Measurements from ENCODE around the gene OTUD6A. TPM values are rescaled to one million over a fixed set of nuclear protein-coding genes. Genes with fewer than 3 reads are reported as not detected.

The OTUD6A gene
- total and polyA plus RNA-seq, 8 donors = not detected

DNA sequence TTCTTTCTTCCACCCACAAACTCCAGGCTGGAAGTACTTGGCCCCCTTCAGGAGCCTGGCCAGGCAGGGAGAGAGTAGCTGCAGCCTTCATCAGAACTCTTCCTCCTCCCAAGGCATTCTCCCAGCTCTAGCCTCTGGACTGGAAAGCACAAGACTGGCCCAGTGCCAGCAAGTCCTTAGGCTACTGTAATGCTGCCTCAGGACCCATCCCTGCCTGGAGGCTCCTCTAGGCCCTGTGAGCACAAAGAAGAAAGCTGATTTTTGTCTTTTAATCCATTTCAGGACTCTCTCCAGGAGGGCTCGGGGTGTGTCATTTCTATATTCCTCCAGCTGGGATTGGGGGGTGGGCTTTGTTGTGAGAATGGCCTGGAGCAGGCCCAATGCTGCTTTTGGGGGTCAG, 23.3 kb upstream of the OTUD6A start:
- peak in 1 of 2 donors; percentile 39 for DNase-seq

DNA sequence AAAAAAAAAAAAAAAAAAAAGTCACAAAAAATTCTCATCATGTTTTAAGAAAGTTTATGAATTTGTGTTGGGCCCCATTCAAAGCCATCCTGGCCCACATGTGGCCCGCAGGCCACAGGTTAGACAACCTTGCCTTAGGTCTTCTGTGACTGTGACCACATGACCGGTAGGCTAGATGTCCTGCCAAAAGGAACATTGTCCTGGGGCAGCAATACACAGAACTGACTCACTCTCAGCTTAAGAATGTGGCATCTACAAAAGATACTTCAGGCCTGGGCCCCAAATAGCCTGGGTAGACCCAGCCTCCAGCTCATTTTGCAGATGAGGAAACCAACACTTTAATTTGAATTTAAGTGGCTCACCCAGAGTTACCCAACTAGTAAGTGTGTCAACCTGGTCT, 22.5 kb upstream of the OTUD6A start:
- H3K27ac ChIP-seq = peak overlapping the region in 1 of 5 donors; percentile 38
- no peaks in the 10 kb centered on the region for H3K9me3 ChIP-seq
- TF ChIP-seq POLR2AphosphoS5 (IDR thresholded peaks at IDR 0.05) = no peak
- no peak for TF ChIP-seq POLR2A (IDR thresholded peaks at IDR 0.05)
- no peak for TF ChIP-seq EP300 (IDR thresholded peaks at IDR 0.05)
- TF ChIP-seq, protein P1, sequence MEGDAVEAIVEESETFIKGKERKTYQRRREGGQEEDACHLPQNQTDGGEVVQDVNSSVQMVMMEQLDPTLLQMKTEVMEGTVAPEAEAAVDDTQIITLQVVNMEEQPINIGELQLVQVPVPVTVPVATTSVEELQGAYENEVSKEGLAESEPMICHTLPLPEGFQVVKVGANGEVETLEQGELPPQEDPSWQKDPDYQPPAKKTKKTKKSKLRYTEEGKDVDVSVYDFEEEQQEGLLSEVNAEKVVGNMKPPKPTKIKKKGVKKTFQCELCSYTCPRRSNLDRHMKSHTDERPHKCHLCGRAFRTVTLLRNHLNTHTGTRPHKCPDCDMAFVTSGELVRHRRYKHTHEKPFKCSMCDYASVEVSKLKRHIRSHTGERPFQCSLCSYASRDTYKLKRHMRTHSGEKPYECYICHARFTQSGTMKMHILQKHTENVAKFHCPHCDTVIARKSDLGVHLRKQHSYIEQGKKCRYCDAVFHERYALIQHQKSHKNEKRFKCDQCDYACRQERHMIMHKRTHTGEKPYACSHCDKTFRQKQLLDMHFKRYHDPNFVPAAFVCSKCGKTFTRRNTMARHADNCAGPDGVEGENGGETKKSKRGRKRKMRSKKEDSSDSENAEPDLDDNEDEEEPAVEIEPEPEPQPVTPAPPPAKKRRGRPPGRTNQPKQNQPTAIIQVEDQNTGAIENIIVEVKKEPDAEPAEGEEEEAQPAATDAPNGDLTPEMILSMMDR (IDR thresholded peaks at IDR 0.05) = no peak
- no peaks in the 10 kb centered on the region for H3K4me1 ChIP-seq
- DNase-seq = no peak
- intact Hi-C loops (cut with DNase I; ENCODE audit: low total_unique reads) = loop anchor here (10.0 kb wide), 2 partner anchors 55 to 505 kb away; no protein-coding TSS in a partner anchor
- no peaks in the 10 kb centered on the region for H3K27me3 ChIP-seq
- H3K4me3 ChIP-seq = no peak overlapping the region
- WGBS, 5 donors = 62 to 85% (median 77%) methylated on average over 2 of the region's 2 CpGs
- no peaks in the 10 kb centered on the region for H3K36me3 ChIP-seq

More for the DNA sequence above, 23.3 kb upstream of the OTUD6A start:
- Histone ChIP-seq H3K4me3 (no peak overlapping the region), H3K27me3 (no peaks in the 10 kb centered on the region), H3K4me1 (no peaks in the 10 kb centered on the region), H3K9me3 (no peaks in the 10 kb centered on the region), H3K27ac (peak overlapping the region in 1 of 5 donors; percentile 5), H3K36me3 (no peaks in the 10 kb centered on the region)
- WGBS, 5 donors = 71 to 100% (median 90%) methylated on average over 1 of the region's 1 CpG
- TF ChIP-seq POLR2A (IDR thresholded peaks at IDR 0.05) = no peak
- no peak for TF ChIP-seq EP300 (IDR thresholded peaks at IDR 0.05)
- no peak for TF ChIP-seq POLR2AphosphoS5 (IDR thresholded peaks at IDR 0.05)
- TF ChIP-seq, protein P1 (IDR thresholded peaks at IDR 0.05) = no peak
- intact Hi-C loops (cut with DNase I; ENCODE audit: low total_unique reads) = loop anchor here (10.0 kb wide), 2 partner anchors 56 to 504 kb away; no protein-coding TSS in a partner anchor

DNA sequence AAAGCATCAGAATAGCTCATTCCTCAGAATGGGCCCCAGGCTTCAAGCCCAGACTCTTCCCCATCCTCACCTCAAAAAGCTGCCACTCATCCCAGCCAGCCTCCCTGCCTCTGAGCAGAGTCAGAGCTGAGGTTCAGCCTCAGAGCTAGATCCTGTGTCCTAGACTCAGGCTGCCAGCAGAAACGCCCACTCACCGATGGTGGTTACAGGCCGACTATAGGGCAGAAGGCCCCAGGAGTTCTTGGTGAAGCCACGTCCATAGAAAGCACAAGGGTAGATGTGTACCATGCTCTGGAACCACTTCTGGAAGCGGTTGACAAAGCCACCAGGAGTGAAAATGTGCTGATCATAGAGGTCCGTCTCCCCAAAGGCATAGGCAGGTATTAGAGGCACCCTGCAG, 20.3 kb upstream of the OTUD6A start:
- WGBS, 5 donors = 61 to 97% (median 86%) methylated on average over 6 of the region's 6 CpGs
- intact Hi-C loops (cut with DNase I; ENCODE audit: low total_unique reads) = no loop called here
- DNase-seq = no peak
- H3K36me3 ChIP-seq = no peaks in the 10 kb centered on the region
- H3K27me3 ChIP-seq = no peaks in the 10 kb centered on the region
- no peak overlapping the region for H3K4me3 ChIP-seq
- no peaks in the 10 kb centered on the region for H3K4me1 ChIP-seq
- H3K27ac ChIP-seq = no peak overlapping the region
- TF ChIP-seq, protein P1 (IDR thresholded peaks at IDR 0.05) = no peak
- TF ChIP-seq POLR2AphosphoS5 (IDR thresholded peaks at IDR 0.05) = no peak
- TF ChIP-seq POLR2A (IDR thresholded peaks at IDR 0.05) = no peak
- TF ChIP-seq EP300 (IDR thresholded peaks at IDR 0.05) = no peak
- peaks cover 0 to 7% (median 0%) of the 10 kb centered on the region in 4 donors for H3K9me3 ChIP-seq

DNA sequence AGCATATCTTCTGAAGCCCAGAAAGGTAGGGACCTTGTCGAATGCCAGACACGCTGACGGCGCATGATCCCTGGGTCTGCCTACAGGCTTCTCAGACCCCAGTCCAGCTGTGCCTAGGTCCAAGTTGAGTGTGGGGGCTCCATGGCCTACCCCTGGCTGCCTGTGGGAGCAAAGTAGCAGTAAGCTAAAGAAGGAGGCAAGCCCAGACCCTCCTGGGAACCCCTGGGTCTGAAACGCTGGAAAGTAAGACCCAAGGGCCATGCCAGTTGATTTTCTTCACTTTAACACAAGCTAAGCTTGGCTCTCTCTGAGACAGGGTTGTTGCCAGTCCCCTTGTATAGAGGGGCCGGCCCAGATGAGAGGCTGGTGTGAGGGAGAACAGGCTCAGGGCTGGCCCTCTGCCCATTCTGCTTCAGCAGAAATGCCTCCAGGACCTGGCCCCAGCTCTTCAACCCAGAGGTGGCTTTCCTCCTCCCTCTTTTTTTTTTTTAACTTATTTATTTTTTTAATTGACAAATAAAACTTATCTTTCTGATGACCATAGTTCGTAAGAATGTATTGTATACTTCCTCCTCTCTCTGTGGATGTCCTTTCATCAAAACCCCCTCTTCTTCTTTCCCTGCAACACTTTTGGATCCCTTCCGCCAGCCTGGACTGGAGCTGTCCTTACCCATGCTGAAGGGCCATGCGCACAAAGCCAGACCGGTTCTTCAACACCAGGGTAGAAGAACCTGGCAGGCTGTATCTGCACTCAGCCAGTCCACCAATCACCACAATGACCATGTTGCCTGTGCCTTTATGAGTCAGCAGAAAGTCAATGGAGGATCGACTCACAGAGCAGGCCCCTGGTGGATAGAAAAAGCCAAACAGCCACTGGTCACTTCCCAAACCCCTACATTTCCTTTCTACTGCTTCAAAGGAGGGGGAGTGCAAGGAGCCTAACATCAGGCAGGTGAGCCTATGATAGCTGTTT, 19.6 kb upstream of the OTUD6A start:
- Histone ChIP-seq H3K4me3 (no peak overlapping the region), H3K27me3 (no peaks in the 10 kb centered on the region), H3K36me3 (no peaks in the 10 kb centered on the region), H3K9me3 (peaks cover 0 to 7% (median 0%) of the 10 kb centered on the region in 4 donors), H3K4me1 (no peaks in the 10 kb centered on the region), H3K27ac (no peak overlapping the region)
- peak; percentile 35 to 62 for DNase-seq
- TF ChIP-seq POLR2A (IDR thresholded peaks at IDR 0.05) (no peak), EP300 (IDR thresholded peaks at IDR 0.05) (no peak), POLR2AphosphoS5 (IDR thresholded peaks at IDR 0.05) (no peak)
- TF ChIP-seq, protein P1 (IDR thresholded peaks at IDR 0.05) = no peak
- 66 to 75% (median 67%) methylated on average over 9 to 11 of the region's 11 CpGs for WGBS, 5 donors
- intact Hi-C loops (cut with DNase I; ENCODE audit: low total_unique reads) = no loop called here

Measured in stomach (tissue), 9 donors.